Measurements from ENCODE around the gene SLC8A1. TPM values are rescaled to one million over a fixed set of nuclear protein-coding genes. Genes with fewer than 3 reads are reported as not detected.

SLC8A1 gene
- total and polyA plus RNA-seq, 10 of the 15 experiments (the other 5 are each of a cell fraction or from before 2014, with no cell fraction given), result under 0.01 to 1.2 (median 0.01) TPM; not detected in 3

- no peak for TF ChIP-seq BRCA1 (IDR thresholded peaks at IDR 0.05; ENCODE audit: low read depth, low read length)
Observed at GRCh38 chr2:40397765-40398164, 54.1 kb downstream of the SLC8A1 start (continued).

GRCh38 chr2:40396124-40396523, 55.8 kb downstream of the SLC8A1 start:
- TF ChIP-seq KDM1A (IDR thresholded peaks at IDR 0.05; ENCODE audit: borderline replicate concordance) (no peak), SMC3 (IDR thresholded peaks at IDR 0.05; ENCODE audit: borderline replicate concordance, low read length) (no peak), IKZF1 (conservative IDR thresholded peaks at IDR 0.05) (no peak), ESRRA (IDR thresholded peaks at IDR 0.05; ENCODE audit: low read length) (no peak), SUZ12 (IDR thresholded peaks at IDR 0.05; ENCODE audit: unreplicated experiment) (no peak), ASH2L (IDR thresholded peaks at IDR 0.05; ENCODE audit: borderline replicate concordance, low read depth) (no peak)
- ChIA-PET POLR2A (no interaction called here), SMC1A (ENCODE audit: uncharacterized antibody, unreplicated experiment) (no interaction called here), RAD21 (ENCODE audit: unreplicated experiment) (interaction anchor here (0.7 kb wide), 1 partner anchor 24 kb away, joined by 3 read pairs; no protein-coding TSS in a partner anchor), CTCF (no interaction called here)
- Histone ChIP-seq H3K9ac (ENCODE audit: control insufficient read depth, insufficient read depth, low read length) (no peak overlapping the region), H3K9me3 (replicated peaks; ENCODE audit: control insufficient read depth, insufficient read depth, low read length) (no peaks in the 10 kb centered on the region), H3K4me3 (no peak overlapping the region), H3K27me3 (replicated peaks in 1 of 2; ENCODE audit: control insufficient read depth in 2 of 2, insufficient read depth in 2 of 2, low read length in 1 of 2) (no peaks in the 10 kb centered on the region), H2AFZ (ENCODE audit: control insufficient read depth, low read depth, low read length) (no peak overlapping the region), H3K27ac (ENCODE audit: control insufficient read depth, insufficient read depth) (no peak overlapping the region), H3K4me2 (ENCODE audit: control insufficient read depth, insufficient read depth) (no peak overlapping the region), H3K36me3 (ENCODE audit: control insufficient read depth in 2 of 2, insufficient read depth in 2 of 2, low read length in 1 of 2) (no peaks in the 10 kb centered on the region), H3K4me1 (ENCODE audit: control insufficient read depth, insufficient read depth, low read length) (no peaks in the 10 kb centered on the region), H3K79me2 (ENCODE audit: control insufficient read depth, insufficient read depth, low read length) (no peaks in the 10 kb centered on the region), H4K20me1 (ENCODE audit: control insufficient read depth, insufficient read depth) (no peaks in the 10 kb centered on the region)
- in situ Hi-C loops (cut with MboI), result no loop called here
- intact Hi-C loops (cut with micrococcal nuclease; ENCODE audit: unreplicated experiment), result no loop called here
- 22% methylated on average over 2 of the region's 2 CpGs for WGBS (ENCODE audit: insufficient coverage, insufficient replicate concordance, low lambda C conversion rate, missing lambda C conversion rate)
- no peak for DNase-seq (ENCODE audit: low read depth, low spot score)
- ATAC-seq, result no peak
- BruUV-seq (replicated peaks), result no TSS peak
- FAIRE-seq, result no peak

Measured in GM12878 (cell line).